Measurements from ENCODE around the gene THSD8.
A peak's percentile ranks its signal among the peaks of the same experiment; 100 is the strongest.
"Not testable (repeated sequence)": the region's sequence is repeated elsewhere in the genome, so short reads cannot be mapped to it uniquely, and the experiment has no call there.

THSD8 gene

DNA sequence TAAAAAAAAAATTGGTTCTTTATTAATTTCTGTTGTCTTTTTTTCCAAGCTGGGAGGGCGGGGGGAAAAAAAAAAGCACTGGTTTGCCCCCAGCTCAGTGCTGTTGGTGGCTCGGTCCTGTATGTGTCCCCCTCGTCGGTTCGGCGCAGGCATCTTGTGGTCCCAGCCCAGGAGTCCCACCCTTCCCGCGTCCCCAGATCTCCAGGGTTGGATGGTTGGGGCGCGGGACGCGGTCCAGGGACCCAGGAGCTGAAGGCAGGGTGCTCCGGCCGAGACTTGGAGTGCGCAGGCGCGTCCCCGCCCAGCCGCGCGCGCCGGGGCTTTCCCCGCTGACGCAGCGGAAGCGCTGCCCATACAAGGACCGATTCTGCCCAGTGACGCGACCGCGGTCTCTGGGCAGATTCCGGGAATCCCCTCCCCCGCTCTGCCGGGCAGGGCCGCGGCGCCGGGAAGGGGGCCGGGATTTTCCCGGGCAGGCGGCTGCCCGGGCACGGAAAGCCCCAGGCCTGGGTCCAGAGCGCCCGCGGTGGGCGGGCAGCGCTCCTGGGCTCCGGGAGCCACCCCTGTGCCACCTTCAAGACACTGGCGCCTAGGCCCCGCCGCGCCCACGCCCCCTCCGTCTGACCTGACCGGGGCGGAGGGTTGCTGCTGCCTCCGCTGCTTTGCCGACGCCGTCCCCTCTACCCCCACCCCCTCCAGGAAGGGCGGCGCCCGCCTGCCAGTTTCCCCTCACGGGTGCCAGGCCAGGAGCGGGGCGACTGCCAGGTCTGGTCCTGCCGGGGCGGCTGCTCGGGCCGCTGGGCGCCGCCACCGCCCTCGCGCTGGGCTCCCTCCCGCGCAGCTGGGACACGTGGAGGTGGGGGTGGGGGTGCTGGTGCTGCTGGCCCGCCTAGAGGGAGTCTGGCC is 8.3 kb upstream of the THSD8 start:
- DNase-seq, result peak; percentile 79

DNA sequence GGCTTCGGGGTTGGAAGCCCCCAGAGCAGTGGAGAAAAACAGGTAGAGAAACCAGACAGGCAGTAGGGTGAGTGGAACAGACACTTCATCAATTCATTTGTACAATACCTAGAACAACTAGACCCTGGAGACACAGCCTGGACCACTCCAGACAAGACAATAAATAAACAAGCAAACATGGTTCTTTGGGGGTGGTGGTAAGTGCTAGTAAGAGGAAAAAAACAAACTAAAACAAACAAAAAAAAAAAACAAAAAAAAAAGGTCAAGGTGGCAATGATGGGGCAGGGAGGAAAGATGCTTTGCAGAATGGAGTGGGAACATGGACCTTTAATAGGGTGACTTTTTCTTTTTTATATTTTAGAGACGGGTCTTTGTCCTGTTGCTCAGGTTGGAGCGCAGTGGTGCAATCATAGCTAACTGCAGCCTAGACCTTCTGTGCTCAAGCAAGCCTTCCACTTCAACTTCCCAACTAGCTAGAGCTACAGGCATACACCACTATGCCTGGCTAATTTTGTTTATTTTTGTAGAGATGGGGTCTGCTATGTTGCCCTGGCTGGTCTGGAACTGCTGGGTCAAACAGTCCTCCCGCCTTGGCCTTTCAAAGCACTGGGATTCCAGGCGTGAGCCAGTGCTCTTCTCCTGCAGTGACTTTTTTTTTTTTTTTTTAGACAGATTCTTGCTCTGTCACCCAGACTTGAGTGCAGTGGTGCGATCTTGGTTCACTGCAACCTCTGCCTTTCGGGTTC is 7.5 kb upstream of the THSD8 start:
- DNase-seq, result no peak

DNA sequence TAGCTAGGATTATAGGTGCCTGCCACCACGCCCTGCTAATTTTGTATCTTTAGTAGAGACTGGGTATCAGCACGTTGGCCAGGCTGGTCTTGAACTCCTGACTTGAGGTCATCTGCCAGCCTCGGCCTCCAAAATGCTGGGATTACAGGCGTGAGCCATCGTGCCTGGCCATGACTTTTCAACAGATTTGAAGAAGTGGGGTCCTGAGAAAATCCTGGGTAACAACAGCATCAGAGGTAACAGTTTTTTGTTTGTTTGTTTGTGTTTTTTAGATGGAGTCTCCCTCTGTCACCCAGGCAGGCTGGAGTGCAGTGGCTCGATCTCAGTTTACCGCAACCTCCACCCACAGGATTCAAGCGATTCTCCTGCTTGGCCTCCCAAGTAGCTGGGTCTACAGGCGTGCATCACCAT is 6.9 kb upstream of the THSD8 start:
- no peak for DNase-seq

DNA sequence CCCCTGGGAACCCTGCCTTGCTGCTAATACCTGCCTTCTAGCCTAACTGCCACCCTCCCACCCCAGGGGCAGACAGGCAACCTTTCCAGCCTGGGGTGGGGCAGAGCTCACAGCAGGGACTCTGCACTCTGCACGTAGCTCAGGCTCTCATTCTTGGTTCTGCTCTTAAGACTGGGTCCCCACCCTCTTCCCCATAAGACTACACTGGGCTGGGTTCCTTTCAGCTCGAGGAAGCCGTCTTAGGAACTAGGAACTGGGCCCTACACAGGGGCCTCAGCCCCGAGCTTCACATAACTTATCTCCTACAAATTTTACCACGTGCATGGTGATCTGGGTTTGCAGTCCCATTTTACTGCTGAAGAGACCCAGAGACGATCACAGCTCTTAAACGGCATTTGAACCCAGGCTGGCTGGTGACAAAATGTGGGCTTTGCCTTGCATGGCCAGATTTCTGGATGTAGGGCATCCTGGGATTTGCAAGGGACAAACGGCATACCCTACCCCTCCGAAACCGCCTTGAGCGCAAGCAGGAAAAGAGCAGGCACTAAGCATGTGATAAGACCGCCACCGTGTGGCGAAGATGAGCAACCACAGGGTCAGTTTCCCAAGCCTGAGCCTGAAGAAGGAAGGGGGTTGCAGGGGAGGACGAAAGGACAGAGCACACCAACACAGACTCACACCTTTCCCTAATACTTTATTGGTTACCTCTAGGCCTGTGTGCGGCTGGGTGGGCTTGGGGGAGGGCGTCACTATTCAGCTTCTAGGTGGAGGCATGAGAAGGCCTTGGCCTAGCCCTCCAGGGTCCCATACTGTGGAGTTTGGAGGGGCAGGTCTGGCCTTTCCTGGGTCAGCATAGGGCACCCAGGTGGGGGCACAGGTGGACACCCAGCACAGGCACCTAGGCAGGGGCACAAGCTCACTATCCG is 5.5 kb upstream of the THSD8 start:
- DNase-seq, result peak; percentile 64

DNA sequence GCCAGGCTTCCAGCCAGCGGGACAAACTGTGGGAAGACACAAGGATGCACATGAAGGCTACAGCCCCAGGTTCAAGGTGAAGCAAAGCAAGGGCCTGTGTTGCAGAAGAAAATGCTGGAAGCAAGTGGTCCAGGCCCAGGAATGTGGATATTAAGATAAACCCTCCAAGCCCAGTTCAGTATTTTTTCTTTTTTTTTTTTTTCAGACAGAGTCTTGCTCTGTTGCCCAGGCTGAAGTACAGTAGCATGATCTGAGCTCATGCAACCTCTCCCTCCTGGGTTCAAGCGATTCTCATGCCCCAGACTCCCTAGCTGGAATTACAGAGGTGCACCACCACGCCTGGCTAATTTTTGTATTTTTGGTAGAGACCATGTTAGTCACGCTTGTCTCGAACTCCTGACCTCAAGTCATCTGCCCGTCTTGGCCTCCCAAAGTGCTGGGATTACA is 4.7 kb upstream of the THSD8 start:
- no peak for DNase-seq

DNA sequence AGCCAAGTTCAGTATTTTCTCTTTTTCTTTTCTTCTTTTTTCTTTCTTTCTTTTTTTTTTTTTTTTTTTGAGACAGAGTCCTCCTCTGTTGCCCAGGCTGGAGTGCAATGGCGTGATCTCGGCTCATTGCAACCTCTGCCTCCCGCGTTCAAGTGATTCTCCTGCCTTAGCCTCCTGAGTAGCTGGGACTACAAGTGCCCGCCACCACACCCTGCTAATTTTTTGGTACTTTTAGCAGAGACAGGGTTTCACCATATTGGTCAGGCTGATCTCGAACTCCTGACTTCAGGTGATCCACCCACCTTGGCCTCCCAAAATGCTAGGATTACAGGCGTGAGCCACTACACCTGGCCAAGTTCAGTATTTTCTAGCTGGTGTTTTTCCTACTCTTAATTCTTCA is 4.3 kb upstream of the THSD8 start:
- DNase-seq, result not testable (repeated sequence)

DNA sequence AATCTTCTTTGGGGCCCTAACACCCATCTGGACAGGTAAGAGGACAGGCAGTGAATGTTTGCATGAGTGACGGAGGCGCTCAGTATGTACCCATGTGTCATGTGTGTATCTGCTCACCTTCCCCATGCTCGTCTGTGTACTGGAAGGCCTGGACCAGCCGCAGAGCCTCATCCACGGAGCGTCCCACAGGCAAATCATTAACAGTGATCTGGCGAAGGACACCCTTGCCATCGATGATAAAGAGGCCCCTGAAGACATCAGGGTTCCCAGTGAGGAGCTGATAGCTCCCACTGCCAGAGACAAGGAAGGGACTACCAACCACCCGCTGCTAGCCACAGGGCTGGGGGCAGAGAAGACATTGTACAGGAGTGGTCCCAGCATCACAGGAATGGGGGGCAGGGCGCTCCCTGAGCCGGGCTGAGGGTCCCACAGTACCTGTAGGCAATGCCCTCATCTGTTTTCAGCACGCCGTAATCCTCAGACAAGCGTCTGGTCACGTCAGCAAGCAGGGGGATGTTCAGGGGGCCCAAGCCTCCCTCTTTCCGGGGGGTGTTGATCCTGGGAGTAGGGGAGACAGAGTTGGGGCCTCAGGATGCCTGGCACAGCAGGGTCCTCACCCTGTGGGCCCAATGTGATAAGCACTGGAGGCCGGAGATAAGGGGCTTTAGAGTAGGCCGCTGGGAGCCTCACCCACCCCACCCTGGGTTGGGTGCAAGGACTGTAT is 2.0 kb upstream of the THSD8 start:
- DNase-seq, result no peak

DNA sequence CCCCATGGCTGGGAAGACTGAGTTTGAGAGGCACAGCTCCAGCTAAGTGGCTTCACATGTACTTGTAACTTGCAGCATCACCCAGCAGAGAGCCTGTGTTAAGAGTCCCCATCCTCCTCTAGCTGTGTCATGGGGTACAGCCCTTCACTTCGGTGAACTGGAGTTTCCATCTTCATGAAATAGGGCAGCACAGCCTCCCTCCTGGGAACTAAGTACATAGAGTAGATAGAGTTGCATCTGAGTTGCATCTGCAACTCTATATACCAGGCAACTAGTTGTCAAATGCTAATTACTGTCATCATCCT is 1.5 kb upstream of the THSD8 start:
- DNase-seq, result no peak

DNA sequence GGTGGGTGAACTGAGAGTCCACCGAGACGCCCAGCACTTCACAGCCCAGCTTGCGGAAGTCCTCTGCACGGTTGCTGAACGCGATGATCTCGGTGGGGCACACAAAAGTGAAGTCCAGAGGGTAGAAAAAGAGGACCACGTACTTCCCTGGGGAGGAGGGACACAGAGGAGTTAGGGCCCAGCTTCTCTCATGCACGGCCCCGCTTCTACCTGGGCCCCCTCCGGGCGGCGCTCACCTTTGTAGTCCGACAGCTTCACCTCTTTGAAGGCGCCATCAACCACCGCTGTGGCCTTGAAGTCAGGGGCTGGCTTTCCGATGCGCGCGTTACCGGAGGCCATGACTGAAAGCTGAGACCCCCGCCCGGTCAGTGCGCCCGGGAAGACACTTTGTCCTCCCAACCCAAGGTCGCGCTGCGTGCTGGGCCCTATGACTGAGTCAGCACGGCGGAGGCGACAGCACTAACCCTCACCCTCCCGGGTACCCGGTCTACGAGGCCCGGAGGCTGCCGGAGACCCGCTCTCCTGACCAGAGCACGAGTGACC is 875 bp upstream of the THSD8 start:
- DNase-seq, result no peak

DNA sequence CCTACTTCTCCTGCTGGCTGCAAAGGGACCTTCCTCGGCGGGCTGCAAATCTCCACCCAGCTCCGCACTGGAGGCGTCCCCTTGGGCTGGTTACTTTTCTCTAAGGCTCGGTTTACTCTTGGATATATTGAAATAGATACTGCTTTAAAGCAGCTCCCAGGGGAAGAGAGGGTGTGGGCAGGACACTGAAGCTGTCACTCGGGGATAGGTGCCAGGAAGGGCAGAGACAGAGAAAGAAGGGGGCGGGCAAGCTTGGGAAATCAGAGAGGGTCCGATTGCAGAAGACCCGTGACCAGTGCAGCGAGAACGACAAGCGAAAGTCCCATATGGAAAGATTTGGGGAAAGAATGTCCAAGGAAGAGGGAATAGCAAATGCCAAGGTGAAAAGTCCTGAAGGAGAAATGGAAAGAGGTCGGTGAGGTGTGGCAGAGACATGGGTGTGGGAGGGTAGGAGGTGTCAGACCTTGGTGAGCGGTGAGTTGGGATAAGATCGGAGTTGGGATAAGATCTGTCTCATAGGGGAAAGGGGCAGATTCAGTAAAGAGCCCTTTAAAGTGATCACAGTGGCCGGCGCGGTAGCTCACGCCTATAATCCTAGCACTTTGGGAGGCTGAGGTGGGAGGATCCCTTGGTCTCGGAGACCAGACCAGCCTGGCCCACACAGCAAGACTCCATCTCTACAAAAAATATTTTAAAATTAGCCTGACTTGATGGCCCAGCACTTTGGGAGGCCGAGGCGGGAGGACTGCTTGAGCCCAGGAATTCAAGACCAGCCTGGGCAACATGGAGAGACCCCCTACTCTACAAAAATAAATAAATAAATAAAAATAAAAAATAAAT is 618 bp downstream of the THSD8 start:
- DNase-seq, result no peak

DNA sequence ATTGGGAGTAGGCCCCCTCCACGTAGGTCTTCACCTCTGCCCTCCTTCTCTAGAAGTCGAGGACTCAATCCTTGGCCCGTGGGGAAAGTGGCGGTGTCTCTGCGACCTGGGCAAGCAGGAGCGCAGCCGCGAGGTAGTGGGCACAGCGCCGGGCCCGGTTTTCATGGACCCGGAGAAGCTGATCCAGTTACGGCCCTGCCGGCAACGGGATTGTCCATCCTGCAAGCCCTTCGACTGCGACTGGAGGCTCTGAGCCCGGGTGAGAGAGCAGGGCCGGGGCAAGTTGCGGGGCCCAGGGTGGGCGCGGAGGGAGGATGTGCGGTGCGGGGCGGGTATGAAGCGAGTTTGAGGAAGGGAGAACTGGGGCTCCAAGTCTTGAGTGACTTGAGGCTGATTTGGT is 2.2 kb downstream of the THSD8 start:
- no peak for DNase-seq

DNA sequence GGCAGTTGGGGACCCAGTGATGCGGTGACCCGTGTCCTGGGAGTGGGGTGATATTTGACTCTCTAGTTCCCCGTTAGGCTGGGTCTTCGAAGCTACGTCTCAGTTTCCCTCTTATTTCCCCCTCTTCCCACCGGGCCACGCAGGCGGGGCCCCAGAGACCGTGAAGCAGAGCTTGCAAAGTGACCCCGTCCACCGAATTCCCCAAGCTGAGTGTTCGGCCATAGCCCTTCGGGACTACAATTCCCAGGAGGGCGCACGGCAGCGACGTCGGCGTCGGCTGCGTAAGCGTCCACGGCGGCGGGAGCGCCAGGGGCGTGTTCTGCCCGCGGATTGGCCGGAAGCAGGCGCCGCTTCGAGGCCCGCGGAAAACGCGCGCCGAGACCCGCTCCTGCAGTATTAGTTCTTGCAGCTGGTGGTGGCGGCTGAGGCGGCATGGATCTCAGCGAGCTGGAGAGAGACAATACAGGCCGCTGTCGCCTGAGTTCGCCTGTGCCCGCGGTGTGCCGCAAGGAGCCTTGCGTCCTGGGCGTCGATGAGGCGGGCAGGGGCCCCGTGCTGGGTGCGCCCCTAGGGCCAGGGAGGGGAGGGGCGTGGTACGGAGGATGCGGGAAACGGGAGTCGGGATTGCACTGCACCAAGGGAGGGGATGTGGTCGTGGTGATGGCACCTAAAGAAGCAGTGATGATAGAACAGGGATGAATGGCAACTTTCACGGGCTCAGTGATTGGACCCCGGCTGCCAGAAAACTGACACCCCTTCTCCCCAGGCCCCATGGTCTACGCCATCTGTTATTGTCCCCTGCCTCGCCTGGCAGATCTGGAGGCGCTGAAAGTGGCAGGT is 4.6 kb downstream of the THSD8 start, which contains the start of gene RNASEH2A:
Gene RNASEH2A (plus strand): TSS at position 343 of the 840 bp plus-strand sequence. CDS start 90 bp downstream, at position 433.
- DNase-seq, result peak; percentile 84

DNA sequence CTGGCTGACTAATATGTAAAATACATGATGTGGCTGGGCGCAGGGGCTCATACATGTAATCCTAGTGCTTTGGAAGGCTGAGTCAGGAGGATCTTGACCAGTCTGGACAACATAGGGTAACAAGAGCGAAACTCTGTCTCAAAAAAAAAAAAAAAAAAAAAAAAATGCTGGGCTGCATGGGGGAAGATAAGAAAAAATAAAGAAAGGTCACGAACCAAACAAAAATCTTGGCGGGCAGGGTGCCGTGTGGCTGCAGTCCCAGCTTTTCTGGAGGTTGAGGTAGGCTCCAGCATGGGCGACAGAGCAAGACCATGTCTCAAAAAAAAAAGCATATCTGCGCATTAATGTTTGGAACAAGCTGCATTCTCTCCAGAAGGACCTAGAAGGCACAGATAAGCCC is 13.2 kb downstream of the THSD8 start:
- no peak for DNase-seq

DNA sequence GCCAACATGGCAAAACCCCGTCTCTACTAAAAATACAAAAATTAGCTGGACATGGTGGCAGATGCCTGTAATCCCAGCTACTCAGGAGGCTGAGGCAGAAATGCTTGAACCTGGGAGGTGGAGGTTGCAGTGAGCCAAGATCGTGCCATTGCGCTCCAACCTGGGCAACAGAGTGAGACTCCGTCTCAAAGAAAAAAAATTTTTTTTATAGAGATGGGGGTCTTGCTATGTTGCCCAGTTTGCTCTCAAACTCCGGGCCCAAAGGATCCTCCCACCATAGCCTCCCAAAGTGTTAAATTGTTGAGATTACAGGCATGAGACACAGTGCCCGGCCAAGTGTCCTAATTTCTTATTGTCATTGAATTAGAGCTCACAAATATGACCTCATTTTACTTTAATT is 15.3 kb downstream of the THSD8 start:
- DNase-seq, result not testable (repeated sequence)

DNA sequence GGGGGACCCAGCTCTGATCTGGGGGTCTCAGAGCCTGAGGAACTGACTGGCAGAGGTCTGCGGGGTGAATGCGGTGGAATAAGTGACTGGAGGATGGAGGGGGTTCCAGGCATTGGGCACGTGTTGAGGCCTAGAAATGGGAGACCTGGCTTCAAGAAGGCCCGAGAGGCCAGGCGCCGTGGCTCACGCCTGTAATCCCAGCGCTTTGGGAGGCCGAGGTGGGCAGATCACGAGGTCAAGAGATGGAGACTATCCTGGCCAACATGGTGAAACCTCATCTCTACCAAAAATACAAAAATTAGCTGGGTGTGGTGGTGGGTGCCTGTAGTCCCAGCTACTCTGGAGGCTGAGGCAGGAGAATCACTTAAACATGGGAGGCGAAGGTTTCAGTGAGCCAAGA is 15.9 kb downstream of the THSD8 start:
- DNase-seq, result not testable (repeated sequence)

DNA sequence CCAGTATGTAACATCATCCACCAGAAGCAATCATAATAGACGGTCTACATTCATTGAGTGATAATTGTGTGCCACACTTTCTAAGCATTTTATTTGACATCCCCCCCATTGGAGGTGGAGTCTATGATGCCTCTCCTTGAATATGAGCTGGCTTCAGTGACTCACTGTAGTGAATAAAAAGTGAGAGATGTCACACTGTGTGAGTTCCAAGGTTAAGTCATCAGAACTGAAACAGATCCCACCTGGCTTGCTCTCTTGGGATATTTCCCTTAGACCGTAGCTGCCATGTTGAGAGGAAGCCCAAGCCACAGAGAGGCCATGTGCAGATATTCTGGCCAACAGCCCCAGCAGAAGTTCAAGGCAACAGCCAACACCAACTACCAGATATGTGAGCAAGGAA is 19.9 kb downstream of the THSD8 start:
- DNase-seq, result no peak

DNA sequence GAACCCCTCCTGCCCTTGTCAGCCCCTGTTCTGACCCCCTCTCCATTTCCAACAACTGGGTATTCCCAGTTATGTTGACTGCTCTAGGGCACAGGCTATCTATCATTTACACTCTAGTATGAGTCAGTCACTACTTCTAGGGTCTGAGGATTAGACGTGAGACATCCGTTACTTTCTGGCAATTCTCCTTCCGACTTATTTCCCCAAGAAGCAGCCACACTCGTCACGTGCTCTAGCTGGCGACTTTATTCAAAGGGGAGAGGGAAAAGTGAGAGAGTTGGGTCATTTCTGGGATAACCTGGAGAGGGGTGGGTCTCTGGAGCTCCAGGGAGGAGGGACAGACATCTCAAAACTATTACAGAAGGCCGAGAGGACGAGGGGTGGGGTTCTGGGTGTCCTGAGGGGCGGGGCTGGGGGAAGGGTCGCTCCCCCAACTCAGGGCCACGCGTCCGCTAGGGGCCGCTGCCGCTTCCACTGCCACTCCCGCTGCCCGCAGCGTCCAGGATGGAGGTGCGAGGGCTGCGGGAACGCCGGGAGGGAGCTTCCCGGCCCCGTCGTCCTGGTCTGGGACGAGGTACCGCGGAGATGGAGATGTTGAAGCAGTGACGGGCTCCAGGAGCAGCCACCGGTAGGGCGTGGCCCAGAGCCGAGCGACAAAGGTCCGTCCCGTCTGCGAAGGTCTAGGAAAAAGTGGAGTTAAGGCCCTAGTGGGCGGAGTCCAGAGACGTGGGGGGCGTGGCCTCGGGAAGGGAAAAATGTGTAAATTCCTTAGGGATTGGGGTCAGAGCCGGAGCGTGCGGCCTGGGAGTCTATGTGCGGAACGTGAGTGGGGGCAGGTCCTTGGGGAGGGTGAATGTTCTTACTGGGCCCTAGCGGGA is 23.6 kb downstream of the THSD8 start:
- no peak for DNase-seq

DNA sequence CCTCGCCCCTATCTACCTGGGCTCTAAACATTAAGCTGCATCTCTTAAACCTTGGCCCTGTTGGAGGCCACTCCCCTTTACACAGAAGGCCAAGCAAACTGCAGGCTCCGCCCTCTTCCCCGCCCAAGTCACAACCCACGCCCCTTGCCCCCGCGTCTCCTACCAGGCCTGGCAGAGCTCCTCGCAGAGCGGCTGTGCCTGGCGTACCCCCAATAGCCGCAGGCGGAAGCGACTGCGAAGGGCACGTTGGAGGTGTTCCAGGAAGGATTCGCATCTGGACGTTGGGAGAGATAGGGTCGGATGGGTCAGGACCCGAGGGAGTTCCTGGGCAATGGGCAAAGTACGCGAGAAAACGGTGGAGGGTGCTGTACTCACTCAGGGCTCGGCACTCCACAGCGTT is 26.6 kb downstream of the THSD8 start:
- DNase-seq, result no peak

DNA sequence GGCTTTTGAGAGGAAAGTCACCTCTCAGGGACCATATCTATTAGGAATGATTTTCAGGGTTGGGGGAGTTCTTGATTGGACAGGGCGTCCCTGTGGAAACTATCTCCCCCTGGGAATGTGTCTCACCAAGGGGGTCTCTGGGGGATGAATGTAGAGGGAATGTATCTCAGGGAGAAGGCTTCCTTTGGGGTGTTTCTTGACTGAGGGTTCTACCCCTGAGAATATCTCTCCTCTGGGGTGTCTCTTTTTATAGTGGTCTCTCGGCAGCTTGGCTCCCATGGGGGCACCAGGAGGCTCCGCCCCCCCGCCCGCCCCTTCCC is 31.5 kb downstream of the THSD8 start:
- DNase-seq, result no peak

All from NCI-H2107 (cell line).